Measurements from ENCODE around the gene S100A7A. TPM values are rescaled to one million over a fixed set of nuclear protein-coding genes. Genes with fewer than 3 reads are reported as not detected.

The S100A7A gene
- total and polyA plus RNA-seq, 2 of the 8 experiments (the other 6 are each of a cell fraction or from before 2014, with no cell fraction given) = not detected

- H2BK12ac ChIP-seq (ENCODE audit: low read depth, low read length) = no peak overlapping the region
- H3K18ac ChIP-seq (ENCODE audit: extremely low read depth, low read length) = no peak overlapping the region
- H2BK20ac ChIP-seq (ENCODE audit: low read length) = no peak overlapping the region
- no peak overlapping the region for H2BK120ac ChIP-seq (replicated peaks; ENCODE audit: low read depth, low read length)
- CTCF ChIA-PET (ENCODE audit: partially characterized antibody) = interaction anchor here (1.1 kb wide), 1 partner anchor 24 kb away, joined by 6 read pairs; no protein-coding TSS in a partner anchor
- H3K4me2 ChIP-seq (ENCODE audit: insufficient read depth in 1 of 2, low read depth in 2 of 2, low read length in 2 of 2) = no peak overlapping the region
- H3K9me3 ChIP-seq (ENCODE audit: insufficient read depth in 2 of 2, low read depth in 1 of 2, low read length in 1 of 2) = peaks cover 0 to 7% of the 10 kb centered on the region in 2 experiments; a peak in 2 of 4 replicates
- no peaks in the 10 kb centered on the region for H4K20me1 ChIP-seq (replicated peaks in 1 of 2; ENCODE audit: control insufficient read depth in 1 of 2, insufficient read depth in 2 of 2, low read length in 2 of 2)
- no peaks in the 10 kb centered on the region for H3K79me2 ChIP-seq (ENCODE audit: control insufficient read depth in 1 of 2, insufficient read depth in 2 of 2, low read length in 2 of 2)
- POLR2A ChIA-PET (ENCODE audit: partially characterized antibody) = no interaction called here
- H3K14ac ChIP-seq (ENCODE audit: insufficient read length) = no peak overlapping the region
- no peaks in the 10 kb centered on the region for H3K23me2 ChIP-seq (ENCODE audit: low read depth, low read length)
- no peak overlapping the region for H3K4ac ChIP-seq (replicated peaks; ENCODE audit: insufficient read length, low read depth, low read length)
- no peak overlapping the region for H3K23ac ChIP-seq (ENCODE audit: insufficient read length)
- no peak overlapping the region for H2AK5ac ChIP-seq (ENCODE audit: low read depth, low read length)
- H3K9ac ChIP-seq (replicated peaks in 1 of 4; ENCODE audit: extremely low read depth in 1 of 4, low read depth in 3 of 4, low read length in 3 of 4) = no peak overlapping the region
- 85% methylated on average over 10 of the region's 10 CpGs; no CpG with 5 or more reads in 1 of the 2 experiments for WGBS, 2 experiments (ENCODE audit: extremely low coverage in 1 of 2, insufficient coverage in 1 of 2, insufficient read length in 1 of 2, insufficient replicate concordance in 2 of 2, low coverage in 1 of 2, low lambda C conversion rate in 2 of 2, missing lambda C conversion rate in 1 of 2)
- H3K4me3 ChIP-seq (ENCODE audit: extremely low read depth in 1 of 4, insufficient read depth in 2 of 4, low read depth in 3 of 4, low read length in 4 of 4) = no peak overlapping the region
- H3K27me3 ChIP-seq (replicated peaks in 1 of 4; ENCODE audit: control insufficient read depth in 3 of 4, extremely low read depth in 1 of 4, insufficient read depth in 3 of 4, low read length in 3 of 4) = no peaks in the 10 kb centered on the region
- no peak overlapping the region for H4K8ac ChIP-seq (ENCODE audit: extremely low read depth, insufficient read depth, low read length)
- H3K36me3 ChIP-seq (ENCODE audit: control insufficient read depth in 2 of 4, insufficient read depth in 4 of 4, low read length in 3 of 4) = no peaks in the 10 kb centered on the region
- DNase-seq (ENCODE audit: low read depth in 1 of 2, low spot score in 2 of 2) = no peak
- no peak overlapping the region for H4K91ac ChIP-seq (replicated peaks; ENCODE audit: insufficient read length, low read length)
- no peak overlapping the region for H2BK5ac ChIP-seq (ENCODE audit: low read depth, low read length)
- H3K56ac ChIP-seq (replicated peaks; ENCODE audit: insufficient read length, low read depth, low read length) = no peak overlapping the region
- no peaks in the 10 kb centered on the region for H3K79me1 ChIP-seq (ENCODE audit: low read depth, low read length)
- H3K27ac ChIP-seq (ENCODE audit: low read depth, low read length) = no peak overlapping the region
- no peak overlapping the region for H2BK15ac ChIP-seq (ENCODE audit: low read length)
- no peaks in the 10 kb centered on the region for H3K4me1 ChIP-seq (replicated peaks in 1 of 4; ENCODE audit: control insufficient read depth in 3 of 4, insufficient read depth in 4 of 4, low read length in 3 of 4)
- H4K5ac ChIP-seq (ENCODE audit: insufficient read length, low read depth, low read length) = no peak overlapping the region
- FAIRE-seq = no peak
- no peak overlapping the region for H2AFZ ChIP-seq (ENCODE audit: low read length)
- TF ChIP-seq BACH1 (IDR thresholded peaks at IDR 0.05; ENCODE audit: low read length) (no peak), MAX (IDR thresholded peaks at IDR 0.05) (no peak), EP300 (IDR thresholded peaks at IDR 0.05; ENCODE audit: borderline replicate concordance in 1 of 2, low read depth in 2 of 2, low read length in 2 of 2) (no peak), HDAC6 (IDR thresholded peaks at IDR 0.05; ENCODE audit: low read depth, low read length) (no peak), KDM1A (IDR thresholded peaks at IDR 0.05; ENCODE audit: borderline replicate concordance, low read length) (no peak), POU5F1 (IDR thresholded peaks at IDR 0.05; ENCODE audit: low read depth, low read length) (no peak), RXRA (IDR thresholded peaks at IDR 0.05; ENCODE audit: insufficient read depth, low read depth, low read length) (no peak), HDAC2 (IDR thresholded peaks at IDR 0.05; ENCODE audit: borderline replicate concordance in 1 of 2, low read depth in 2 of 2, low read length in 2 of 2) (no peak), NRF1 (IDR thresholded peaks at IDR 0.05; ENCODE audit: low read depth, low read length) (no peak), GTF2F1 (IDR thresholded peaks at IDR 0.05; ENCODE audit: borderline replicate concordance, low read depth, low read length) (no peak), KDM5A (IDR thresholded peaks at IDR 0.05; ENCODE audit: low read length) (no peak), SRF (IDR thresholded peaks at IDR 0.05; ENCODE audit: low read depth, low read length) (no peak), CBX8 (IDR thresholded peaks at IDR 0.05; ENCODE audit: borderline replicate concordance, low read depth, low read length) (no peak)
These were observed 36.7 kb upstream of the S100A7A start for GRCh38 chr1:153379591-153379990.
